Neural cell (in vitro differentiated cells): Measurements from ENCODE around the gene ZBTB44. TPM values are rescaled to one million over a fixed set of nuclear protein-coding genes. Genes with fewer than 3 reads are reported as not detected.
"Not testable (repeated sequence)": the region's sequence is repeated elsewhere in the genome, so short reads cannot be mapped to it uniquely, and the experiment has no call there.

Source experiments
- H2AFZ ChIP-seq: fragments of 200-600, 300-800 bp; sonication (generic), shearing (Covaris generic); 2 replicates; pipeline ENCODE4 v1.6.0; 2014; ENCODE audit warnings: low read depth, mild to moderate bottlenecking, antibody characterized with exemption, low read length, moderate library complexity
- H3F3A ChIP-seq: fragments of 200-600 bp; shearing (Covaris generic); 2 replicates; pipeline ENCODE4 v1.6.1; 2016; ENCODE audit warnings: mild to moderate bottlenecking, moderate library complexity, mixed read lengths, antibody characterized with exemption, low read length; ENCODE audit not compliant: insufficient read depth, poor library complexity, severe bottlenecking
- H3K27ac ChIP-seq: fragments of 200-600, 300-800 bp; sonication (generic), shearing (Covaris generic); 2 replicates; pipeline ENCODE4 v1.5.1; 2014; ENCODE audit warnings: mild to moderate bottlenecking, low read length, moderate library complexity
- H3K27me3 ChIP-seq: fragments of 300-800, 200-600 bp; sonication (generic), shearing (Covaris generic); 2 replicates; pipeline ENCODE4 v1.6.0; 2014; ENCODE audit warnings: mild to moderate bottlenecking, low read depth, low read length, moderate library complexity; ENCODE audit not compliant: insufficient read depth
- H3K36me3 ChIP-seq: fragments of 300-800, 200-600 bp; sonication (generic), shearing (Covaris generic); 2 replicates; pipeline ENCODE4 v1.5.1; 2014; ENCODE audit warnings: mild to moderate bottlenecking, antibody characterized with exemption, low read length, moderate library complexity; ENCODE audit not compliant: insufficient read depth
- H3K4me2 ChIP-seq: fragments of 300-800, 200-600 bp; sonication (generic), shearing (Covaris generic); 2 replicates; pipeline ENCODE4 v1.6.0; 2014; ENCODE audit warnings: mild to moderate bottlenecking, low read length
- H3K4me3 ChIP-seq: fragments of 300-800, 200-600 bp; sonication (generic), shearing (Covaris generic); 2 replicates; pipeline ENCODE4 v1.5.1; 2014; ENCODE audit warnings: mild to moderate bottlenecking, low read length, moderate library complexity
- H3K79me2 ChIP-seq: fragments of 200-600 bp; shearing (Covaris generic); replicated peaks from 2 replicates; pipeline ENCODE4 v1.6.0; 2014; ENCODE audit warnings: mild to moderate bottlenecking, low read length, moderate library complexity; ENCODE audit not compliant: insufficient read depth
- H3K9ac ChIP-seq: fragments of 300-800, 200-600 bp; sonication (generic), shearing (Covaris generic); 2 replicates; pipeline ENCODE4 v1.6.1; 2016; ENCODE audit warnings: mild to moderate bottlenecking, low read length, mixed read lengths
- H3K9me2 ChIP-seq: fragments of 200-600 bp; shearing (Covaris generic); 2 replicates; pipeline ENCODE4 v1.6.1; 2016; ENCODE audit warnings: mild to moderate bottlenecking, low read length, mixed read lengths; ENCODE audit not compliant: insufficient read depth
- H3K9me3 ChIP-seq: fragments of 200-600, 300-800 bp; sonication (generic), shearing (Covaris generic); 2 replicates; pipeline ENCODE4 v1.6.1; 2016; ENCODE audit warnings: mild to moderate bottlenecking, mixed run types, low read length, moderate library complexity, mixed read lengths
- H4K20me1 ChIP-seq: fragments of 200-600 bp; shearing (Covaris generic); 2 replicates; pipeline ENCODE4 v1.6.1; 2016; ENCODE audit warnings: mild to moderate bottlenecking, mixed run types; ENCODE audit not compliant: insufficient read depth
- CTCF ChIP-seq: fragments of 450-650 bp; IDR thresholded peaks from 2 replicates; pipeline ENCODE4 v1.5.1; 2014; ENCODE audit warnings: antibody characterized with exemption, mild to moderate bottlenecking, moderate library complexity; ENCODE audit not compliant: poor library complexity, severe bottlenecking
- EP300 ChIP-seq: fragments of 450-650 bp; conservative IDR thresholded peaks from 2 replicates; pipeline ENCODE4 v1.6.1; 2014; ENCODE audit warnings: antibody characterized with exemption, mild to moderate bottlenecking, moderate library complexity; ENCODE audit not compliant: poor library complexity, severe bottlenecking
- EZH2 ChIP-seq: fragments of 200-600, 300-800 bp; shearing (Covaris generic), sonication (generic); IDR thresholded peaks from 2 replicates; pipeline ENCODE4 v1.6.1; 2014; ENCODE audit warnings: antibody characterized with exemption, low read length, borderline replicate concordance, mild to moderate bottlenecking; ENCODE audit not compliant: insufficient read depth, poor library complexity, severe bottlenecking
- MXI1 ChIP-seq: fragments of 450-650 bp; conservative IDR thresholded peaks from 2 replicates; pipeline ENCODE4 v1.6.1; 2014; ENCODE audit warnings: antibody characterized with exemption, mild to moderate bottlenecking; ENCODE audit not compliant: poor library complexity, severe bottlenecking
- POLR2AphosphoS5 ChIP-seq: IDR thresholded peaks from 2 replicates; pipeline ENCODE4 v1.6.1; 2012
- RAD21 ChIP-seq: fragments of 450-650 bp; conservative IDR thresholded peaks from 2 replicates; pipeline ENCODE4 v1.6.1; 2014; ENCODE audit warnings: antibody characterized with exemption, mild to moderate bottlenecking, moderate library complexity
- REST ChIP-seq: IDR thresholded peaks from 2 replicates; pipeline ENCODE4 v1.6.1; 2012; ENCODE audit warnings: borderline replicate concordance
- SMC3 ChIP-seq: fragments of 450-650 bp; conservative IDR thresholded peaks from 2 replicates; pipeline ENCODE4 v1.6.1; 2014; ENCODE audit warnings: antibody characterized with exemption, mild to moderate bottlenecking, moderate library complexity; ENCODE audit not compliant: poor library complexity
- TAF1 ChIP-seq: IDR thresholded peaks from 2 replicates; pipeline ENCODE4 v1.6.1; 2012; ENCODE audit warnings: low read depth
- polyA plus RNA-seq: library from polyadenylated mRNA; depleted of rRNA; stranded (reverse); fragments of >200 nt; gene quantifications from 2 replicates; pipeline ENCODE4 v1.2.3, GENCODE V29; 2014

The ZBTB44 gene
- polyA plus RNA-seq, 1 donor from 2014 or later, result 23.3 TPM

GRCh38 chr11:130338667-130339066 lies 23.9 kb upstream of the ZBTB44 start:
- Histone ChIP-seq H3K9me3 (no peaks in the 10 kb centered on the region), H3K9ac (no peak overlapping the region), H3K79me2 (no peaks in the 10 kb centered on the region), H3K4me3 (no peak overlapping the region), H3F3A (no peaks in the 10 kb centered on the region), H3K27ac (no peak overlapping the region), H3K4me2 (no peak overlapping the region), H4K20me1 (no peaks in the 10 kb centered on the region), H3K36me3 (no peaks in the 10 kb centered on the region), H3K9me2 (no peaks in the 10 kb centered on the region), H2AFZ (no peak overlapping the region), H3K27me3 (no peaks in the 10 kb centered on the region)
- no peak for TF ChIP-seq REST
- TF ChIP-seq EP300, result no peak
- no peak for TF ChIP-seq CTCF
- no peak for TF ChIP-seq TAF1
- no peak for TF ChIP-seq POLR2AphosphoS5
- no peak for TF ChIP-seq EZH2
- TF ChIP-seq SMC3, result no peak
- no peak for TF ChIP-seq RAD21
- TF ChIP-seq MXI1, result no peak

GRCh38 chr11:130337281-130338089 lies 22.8 kb upstream of the ZBTB44 start:
- H3F3A ChIP-seq, result no peaks in the 10 kb centered on the region
- no peak overlapping the region for H2AFZ ChIP-seq
- no peaks in the 10 kb centered on the region for H4K20me1 ChIP-seq
- H3K79me2 ChIP-seq, result no peaks in the 10 kb centered on the region
- H3K36me3 ChIP-seq, result no peaks in the 10 kb centered on the region
- H3K9ac ChIP-seq, result no peak overlapping the region
- H3K9me2 ChIP-seq, result no peaks in the 10 kb centered on the region
- no peak overlapping the region for H3K4me2 ChIP-seq
- TF ChIP-seq POLR2AphosphoS5 (no peak), EZH2 (no peak), MXI1 (no peak), REST (no peak), EP300 (no peak), RAD21 (no peak), TAF1 (no peak), SMC3 (no peak), CTCF (no peak)
- H3K4me3 ChIP-seq, result no peak overlapping the region
- no peaks in the 10 kb centered on the region for H3K27me3 ChIP-seq
- H3K9me3 ChIP-seq, result no peaks in the 10 kb centered on the region
- no peak overlapping the region for H3K27ac ChIP-seq

GRCh38 chr11:130331397-130331796 lies 16.7 kb upstream of the ZBTB44 start:
- not testable (repeated sequence) for H3K27me3 ChIP-seq, H3K9me2 ChIP-seq, H3K9ac ChIP-seq, H3K9me3 ChIP-seq, H3K36me3 ChIP-seq, H2AFZ ChIP-seq, H4K20me1 ChIP-seq, H3K4me3 ChIP-seq, H3F3A ChIP-seq, H3K79me2 ChIP-seq, H3K4me2 ChIP-seq, H3K27ac ChIP-seq
